Sigmoid colon (tissue), 4 donors: ENCODE results near the gene PHLDB1.

Experiments used
- CTCF ChIP-seq, 4 experiments: fragments of 450-650 bp in 3 of 4; fragments of 200-600 bp in 1 of 4; IDR thresholded peaks; one replicate each; pipeline ENCODE4 v1.5.1; 2016 to 2019; ENCODE audit warnings: antibody characterized with exemption in 4 of 4, mild to moderate bottlenecking in 3 of 4, moderate library complexity in 2 of 4
- EP300 ChIP-seq, 4 donors: sonication (generic); formaldehyde crosslinking; IDR thresholded peaks; one replicate each; pipeline ENCODE4 v1.6.1; 2017; ENCODE audit warnings: antibody characterized with exemption in 4 of 4

- TF ChIP-seq CTCF (IDR thresholded peaks at IDR 0.05) (peak in 2 of 4 experiments; percentile 9 to 22), EP300 (IDR thresholded peaks at IDR 0.05) (no peak)
These were observed 27.2 kb downstream of the PHLDB1 start for GRCh38 chr11:118634431-118635236.
